H54 (cell line): ENCODE results near the gene VWA8.
"Not testable (repeated sequence)": the region's sequence is repeated elsewhere in the genome, so short reads cannot be mapped to it uniquely, and the experiment has no call there.

Experiments used
- DNase-seq: peaks from one replicate; pipeline ENCODE4 v3.0.0; 2011; ENCODE audit warnings: low spot score, mixed read lengths; ENCODE audit not compliant: insufficient read length
- FAIRE-seq: peaks from 3 replicates; lab custom pipeline; 2011; peaks lifted over from hg19 to GRCh38; lab: Jason Lieb, UNC
- POLR2A ChIP-seq: IDR thresholded peaks from 2 replicates; pipeline ENCODE4 v1.6.1; 2011; ENCODE audit warnings: low read depth, mild to moderate bottlenecking, low read length

Gene VWA8

GRCh38 chr13:41542281-41542680 lies 418.6 kb downstream of the VWA8 start:
- FAIRE-seq (no peak), DNase-seq (no peak)
- TF ChIP-seq POLR2A, result no peak

GRCh38 chr13:41541142-41541938 lies 419.6 kb downstream of the VWA8 start:
- TF ChIP-seq POLR2A, result no peak
- FAIRE-seq (no peak), DNase-seq (no peak)

GRCh38 chr13:41540240-41540639 lies 420.7 kb downstream of the VWA8 start:
- not testable (repeated sequence) for DNase-seq, FAIRE-seq

GRCh38 chr13:41533266-41534052 lies 427.4 kb downstream of the VWA8 start:
- FAIRE-seq, result no peak
- TF ChIP-seq POLR2A, result no peak

GRCh38 chr13:41528021-41528420 lies 432.9 kb downstream of the VWA8 start:
- no peak for FAIRE-seq

More at GRCh38 chr13:41533266-41534052, 427.4 kb downstream of the VWA8 start:
- DNase-seq, result no peak

GRCh38 chr13:41520660-41521630 lies 440.0 kb downstream of the VWA8 start:
- TF ChIP-seq POLR2A, result no peak
- FAIRE-seq (no peak), DNase-seq (no peak)

More at GRCh38 chr13:41528021-41528420, 432.9 kb downstream of the VWA8 start:
- no peak for DNase-seq
- TF ChIP-seq POLR2A, result no peak

GRCh38 chr13:41520016-41520659 lies 440.8 kb downstream of the VWA8 start:
- no peak for TF ChIP-seq POLR2A
- no peak for FAIRE-seq
- no peak for DNase-seq
